Mesodermal cell (in vitro differentiated cells): ENCODE results near the gene LGALS9.

Experiments used
- H3K27ac ChIP-seq: 2 replicates; pipeline ENCODE4 v1.7.0; 2013; ENCODE audit warnings: mild to moderate bottlenecking, low read depth, low read length, moderate library complexity; ENCODE audit not compliant: severe bottlenecking
- H3K36me3 ChIP-seq: 2 replicates; pipeline ENCODE4 v1.7.1; 2013; ENCODE audit warnings: mild to moderate bottlenecking, low read length, moderate library complexity; ENCODE audit not compliant: control insufficient read depth, insufficient read depth
- H3K4me1 ChIP-seq: one replicate; pipeline ENCODE4 v1.7.1; 2013; ENCODE audit warnings: mild to moderate bottlenecking, low read length; ENCODE audit not compliant: insufficient read depth, control insufficient read depth, poor library complexity, severe bottlenecking
- H3K4me3 ChIP-seq: 2 replicates; pipeline ENCODE4 v1.7.0; 2013; ENCODE audit warnings: low read length, control low read depth, mild to moderate bottlenecking; ENCODE audit not compliant: insufficient read depth, poor library complexity, severe bottlenecking; ENCODE audit errors: extremely low read depth
- H3K9me3 ChIP-seq: 2 replicates; pipeline ENCODE4 v1.7.1; 2013; ENCODE audit warnings: mild to moderate bottlenecking, low read length, moderate library complexity; ENCODE audit not compliant: control insufficient read depth
- WGBS, 2 experiments: methylation state at CpG; one replicate each; pipeline ENCODE4 v1.1.5; 2013; ENCODE audit warnings: missing lambda C conversion rate in 2 of 2; ENCODE audit not compliant: insufficient coverage in 2 of 2; 5-methylcytosine and 5-hydroxymethylcytosine counted together

Gene LGALS9

DNA sequence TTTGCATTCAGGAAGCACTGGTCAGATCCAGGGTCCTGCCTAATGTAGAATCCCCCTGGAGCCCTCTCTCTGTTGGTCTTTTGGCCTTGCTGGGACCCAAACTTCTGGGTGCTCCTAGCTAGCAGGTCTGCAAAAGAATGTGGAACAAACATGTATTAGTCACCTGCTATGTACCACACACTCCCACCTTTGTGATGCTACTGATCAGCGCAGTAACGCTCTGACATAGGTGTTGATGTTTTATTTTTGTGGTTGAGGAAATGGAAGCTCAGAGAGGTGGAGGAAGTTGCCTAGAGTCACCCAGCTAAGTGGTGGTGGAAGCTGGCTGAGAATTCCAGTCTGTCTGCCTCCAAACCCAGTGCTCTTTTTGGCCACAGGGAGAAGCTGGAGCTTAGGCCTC, 35.8 kb upstream of the LGALS9 start:
- Histone ChIP-seq H3K4me3 (no peak overlapping the region), H3K9me3 (no peaks in the 10 kb centered on the region), H3K36me3 (peaks cover 81% of the 10 kb centered on the region), H3K4me1 (no peaks in the 10 kb centered on the region), H3K27ac (no peak overlapping the region)
- WGBS, 2 experiments, result no CpG with 5 or more reads among the region's 2 CpGs

DNA sequence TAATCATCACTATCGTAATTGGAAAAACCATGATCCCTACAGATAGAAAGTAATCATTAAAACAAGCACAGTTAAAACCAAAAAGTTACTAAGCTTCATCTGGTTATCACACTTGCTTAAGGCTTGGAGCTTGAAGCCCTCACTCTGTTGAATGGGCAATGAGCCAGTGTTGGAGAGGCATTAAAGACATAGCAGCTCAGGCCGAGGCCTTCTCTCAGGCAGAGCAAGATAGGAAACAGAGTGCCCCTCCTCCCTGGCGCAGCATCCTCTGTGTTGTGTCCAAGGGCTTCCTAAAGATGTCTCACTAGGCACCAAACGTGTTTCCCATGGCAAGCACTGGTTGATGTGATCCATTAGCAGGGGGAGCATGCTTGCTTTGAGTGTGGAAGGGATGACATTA, 34.9 kb upstream of the LGALS9 start:
- 92 to 93% methylated on average over 3 to 4 of the region's 4 CpGs for WGBS, 2 experiments
- Histone ChIP-seq H3K27ac (no peak overlapping the region), H3K4me3 (no peak overlapping the region), H3K4me1 (no peaks in the 10 kb centered on the region), H3K9me3 (no peaks in the 10 kb centered on the region), H3K36me3 (peaks cover 80% of the 10 kb centered on the region)

DNA sequence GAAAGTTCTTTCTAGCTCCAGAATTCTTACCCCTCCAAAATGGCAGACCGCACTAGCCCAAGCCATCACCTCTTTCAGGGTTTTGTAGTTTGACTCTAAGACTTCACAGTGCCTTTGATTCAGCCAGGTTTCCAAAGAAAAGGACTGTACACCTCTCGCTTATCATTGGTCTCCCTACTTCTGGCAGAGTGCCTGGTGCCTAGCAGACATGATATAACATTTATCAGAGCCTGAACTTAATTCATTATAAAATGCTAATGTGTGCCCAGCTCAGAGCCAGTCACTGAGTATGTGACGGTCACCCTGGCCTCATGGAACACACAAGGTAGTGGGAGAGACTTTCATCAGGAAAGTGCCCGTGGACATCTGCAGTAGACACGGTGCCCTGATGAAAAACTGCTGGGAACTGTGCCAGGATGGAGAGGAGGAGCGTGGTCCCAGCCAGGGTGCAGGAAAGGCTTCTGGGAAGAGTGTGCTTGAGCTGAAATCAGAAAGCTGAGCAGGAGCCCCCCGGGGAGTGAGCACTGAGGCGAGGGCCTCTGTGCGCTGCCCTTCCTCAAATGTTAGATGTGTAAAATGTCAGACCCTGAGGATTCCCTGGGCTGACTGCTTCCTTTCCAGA, 34.3 kb upstream of the LGALS9 start:
- Histone ChIP-seq H3K9me3 (no peaks in the 10 kb centered on the region), H3K27ac (no peak overlapping the region), H3K4me3 (no peak overlapping the region), H3K4me1 (no peaks in the 10 kb centered on the region), H3K36me3 (peaks cover 79% of the 10 kb centered on the region)
- 94 to 96% methylated on average over 8 to 9 of the region's 9 CpGs for WGBS, 2 experiments

DNA sequence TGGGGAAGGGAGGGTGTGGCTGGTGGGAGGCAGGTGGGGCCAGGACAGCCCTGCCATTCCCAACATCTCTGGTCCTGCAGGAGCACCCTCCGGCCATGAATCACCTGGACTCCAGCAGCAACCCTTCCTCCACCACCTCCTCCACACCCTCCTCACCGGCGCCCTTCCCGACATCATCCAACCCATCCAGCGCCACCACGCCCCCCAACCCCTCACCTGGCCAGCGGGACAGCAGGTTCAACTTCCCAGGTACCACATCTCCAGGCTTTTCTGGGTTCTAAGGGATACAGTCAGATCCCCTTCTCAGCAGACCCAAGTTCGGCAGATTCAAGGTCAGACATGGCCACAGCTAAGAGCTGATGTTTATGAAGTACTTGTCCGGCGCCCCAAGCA, 33.8 kb upstream of the LGALS9 start:
- 84 to 86% methylated on average over 7 to 9 of the region's 10 CpGs for WGBS, 2 experiments
- no peak overlapping the region for H3K27ac ChIP-seq
- peaks cover 79% of the 10 kb centered on the region for H3K36me3 ChIP-seq
- H3K4me1 ChIP-seq, result no peaks in the 10 kb centered on the region
- H3K4me3 ChIP-seq, result no peak overlapping the region
- H3K9me3 ChIP-seq, result no peaks in the 10 kb centered on the region

DNA sequence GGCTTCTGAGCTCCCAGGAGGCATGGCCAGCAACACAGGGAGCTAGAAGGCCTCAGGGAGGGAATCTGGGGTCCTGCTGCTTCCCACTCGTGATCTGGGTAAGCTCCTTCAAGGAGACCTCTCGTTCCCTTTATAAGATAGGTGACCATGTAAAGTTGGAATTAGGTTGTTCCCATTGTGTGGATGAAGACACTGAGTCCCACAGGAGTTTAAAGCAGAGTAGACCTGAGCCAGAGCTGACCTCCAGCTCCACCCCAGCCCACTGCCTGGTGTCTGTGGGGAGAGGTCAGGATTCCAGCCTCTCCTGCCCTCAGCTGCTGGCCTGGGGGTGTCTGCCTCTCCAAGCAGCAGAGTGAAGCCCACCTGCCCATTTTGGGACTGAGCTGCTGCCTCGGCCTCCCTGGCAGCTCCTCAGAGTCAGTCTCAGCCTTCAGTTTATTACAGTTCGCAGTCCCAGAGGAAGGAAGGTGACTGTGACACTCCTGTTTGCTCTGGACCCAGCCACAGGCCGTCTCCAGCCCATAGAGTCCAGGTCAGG, 33.1 kb upstream of the LGALS9 start:
- 80 to 87% methylated on average over 3 to 5 of the region's 5 CpGs for WGBS, 2 experiments
- Histone ChIP-seq H3K27ac (no peak overlapping the region), H3K4me3 (no peak overlapping the region), H3K36me3 (peaks cover 76% of the 10 kb centered on the region), H3K4me1 (no peaks in the 10 kb centered on the region), H3K9me3 (no peaks in the 10 kb centered on the region)

DNA sequence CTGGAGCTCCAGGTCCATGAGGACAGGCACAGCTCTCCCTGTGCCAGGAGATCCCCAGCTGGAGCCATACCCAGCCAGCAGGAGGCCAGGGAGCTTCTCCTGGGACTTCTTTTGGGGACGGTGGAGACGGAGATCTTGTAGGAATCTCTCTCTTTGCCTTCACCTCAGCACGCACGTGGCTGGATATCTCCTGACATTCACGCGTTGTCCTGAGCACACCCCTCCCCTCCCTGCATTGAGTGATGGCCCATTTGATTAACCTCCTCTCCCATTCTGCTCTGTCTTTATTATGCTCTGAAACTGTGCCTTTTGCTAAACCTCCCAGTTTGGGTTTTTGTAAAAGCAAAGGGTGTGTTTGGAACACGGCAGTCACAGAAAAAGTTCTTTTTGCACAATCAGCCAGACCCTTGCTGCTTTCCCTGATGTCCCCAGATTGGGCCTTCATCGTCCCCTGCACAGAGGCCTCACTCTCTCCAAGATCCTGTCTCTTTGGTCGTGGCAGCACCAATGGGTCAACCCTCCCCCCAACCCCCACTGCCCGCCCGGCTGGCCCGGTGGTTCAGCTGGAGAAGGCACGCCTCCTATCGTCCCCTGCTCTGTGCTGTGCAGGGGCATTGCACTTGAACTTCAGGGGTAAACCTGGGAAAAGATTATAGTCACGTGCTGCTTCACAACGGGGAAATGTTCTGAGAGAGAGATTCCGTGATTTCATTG, 32.5 kb upstream of the LGALS9 start:
- H3K4me1 ChIP-seq, result no peaks in the 10 kb centered on the region
- 82 to 87% methylated on average over 13 to 14 of the region's 17 CpGs for WGBS, 2 experiments
- H3K9me3 ChIP-seq, result no peaks in the 10 kb centered on the region
- H3K36me3 ChIP-seq, result peaks cover 72% of the 10 kb centered on the region
- no peak overlapping the region for H3K27ac ChIP-seq
- no peak overlapping the region for H3K4me3 ChIP-seq

DNA sequence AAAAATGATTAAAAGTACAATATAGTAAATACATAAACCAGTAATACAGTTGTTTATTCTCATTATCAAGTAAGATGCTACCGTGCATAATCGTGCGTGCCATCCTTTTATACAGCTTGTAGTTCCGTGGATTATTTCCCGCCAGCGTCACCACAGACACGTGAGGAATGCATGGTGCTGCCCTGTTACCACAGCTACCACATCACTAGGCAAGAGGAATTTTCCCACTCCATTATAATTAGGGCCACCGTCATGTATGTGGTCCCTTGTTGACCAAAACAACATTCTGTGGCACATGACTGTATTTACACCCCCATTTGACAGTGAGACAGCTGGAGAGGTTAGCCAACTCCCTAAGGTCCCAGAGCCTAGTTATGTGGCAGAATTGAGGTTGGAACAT, 30.5 kb upstream of the LGALS9 start:
- Histone ChIP-seq H3K4me1 (no peaks in the 10 kb centered on the region), H3K9me3 (no peaks in the 10 kb centered on the region), H3K4me3 (no peak overlapping the region), H3K36me3 (peaks cover 79% of the 10 kb centered on the region), H3K27ac (no peak overlapping the region)
- WGBS, 2 experiments, result 88 to 93% methylated on average over 8 of the region's 8 CpGs

DNA sequence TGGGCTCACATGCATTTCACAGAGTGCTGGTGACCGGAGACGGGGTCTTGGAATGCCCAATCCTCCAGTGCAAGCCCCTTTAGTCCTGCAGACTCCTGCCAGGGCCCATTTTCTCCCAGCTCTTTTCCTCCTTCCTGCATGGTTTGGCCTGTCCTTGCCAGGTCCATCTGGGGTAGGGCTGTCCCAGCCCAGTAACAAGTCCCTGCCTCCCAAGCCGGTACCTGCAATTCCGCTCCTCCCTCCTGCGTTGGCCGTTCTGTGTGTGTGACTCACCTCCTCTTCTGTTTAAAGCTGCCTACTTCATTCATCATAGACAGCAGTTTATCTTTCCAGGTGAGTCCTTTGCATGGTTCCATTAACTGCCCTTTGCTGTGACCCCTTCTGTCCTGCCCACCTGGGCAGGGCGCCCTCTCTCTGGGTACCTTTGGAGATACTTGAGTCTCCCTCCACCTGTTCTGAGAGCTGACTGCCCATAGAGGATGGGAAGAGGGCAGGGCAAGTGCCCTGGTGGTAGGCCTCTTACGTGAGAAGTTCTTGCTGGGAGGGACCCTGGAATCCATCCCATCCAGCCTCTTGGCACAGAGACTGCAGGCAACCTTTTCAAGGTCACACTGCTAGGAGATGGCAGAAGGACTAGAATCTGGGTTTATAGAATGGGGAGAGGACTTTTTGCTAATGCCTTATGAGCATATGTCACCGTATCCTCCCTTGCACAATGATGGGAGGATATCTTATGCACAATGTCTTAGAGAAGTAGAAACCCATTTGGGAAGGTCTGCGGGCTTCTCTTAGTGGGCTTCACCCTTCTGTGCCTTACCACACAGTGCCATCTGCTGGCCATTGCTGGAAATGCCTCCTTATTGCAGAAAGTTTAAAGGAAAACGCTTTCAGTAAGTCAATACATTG, 29.7 kb upstream of the LGALS9 start:
- Histone ChIP-seq H3K36me3 (peaks cover 80% of the 10 kb centered on the region), H3K27ac (no peak overlapping the region), H3K9me3 (no peaks in the 10 kb centered on the region), H3K4me3 (no peak overlapping the region), H3K4me1 (no peaks in the 10 kb centered on the region)
- WGBS, 2 experiments, result 73 to 83% methylated on average over 10 to 11 of the region's 11 CpGs

DNA sequence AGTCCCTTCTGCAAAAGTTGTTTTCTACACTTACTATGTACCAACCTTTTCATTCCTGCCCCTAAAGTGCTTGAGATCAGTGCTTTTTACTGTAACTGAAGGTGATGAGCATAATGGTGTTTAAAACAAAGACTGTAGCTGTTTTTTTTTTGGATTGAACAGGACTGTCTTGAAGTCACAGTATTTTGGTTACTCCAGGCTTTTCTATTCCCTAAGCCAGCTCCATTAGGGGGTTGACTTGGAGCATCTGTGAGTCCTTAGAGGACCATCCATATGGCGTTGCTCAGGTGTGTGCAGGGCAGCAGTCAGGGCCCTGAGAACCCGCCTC, 29.0 kb upstream of the LGALS9 start:
- Histone ChIP-seq H3K9me3 (no peaks in the 10 kb centered on the region), H3K4me3 (no peak overlapping the region), H3K27ac (no peak overlapping the region), H3K36me3 (peaks cover 78% of the 10 kb centered on the region), H3K4me1 (no peaks in the 10 kb centered on the region)
- 71 to 93% methylated on average over 2 of the region's 2 CpGs for WGBS, 2 experiments

DNA sequence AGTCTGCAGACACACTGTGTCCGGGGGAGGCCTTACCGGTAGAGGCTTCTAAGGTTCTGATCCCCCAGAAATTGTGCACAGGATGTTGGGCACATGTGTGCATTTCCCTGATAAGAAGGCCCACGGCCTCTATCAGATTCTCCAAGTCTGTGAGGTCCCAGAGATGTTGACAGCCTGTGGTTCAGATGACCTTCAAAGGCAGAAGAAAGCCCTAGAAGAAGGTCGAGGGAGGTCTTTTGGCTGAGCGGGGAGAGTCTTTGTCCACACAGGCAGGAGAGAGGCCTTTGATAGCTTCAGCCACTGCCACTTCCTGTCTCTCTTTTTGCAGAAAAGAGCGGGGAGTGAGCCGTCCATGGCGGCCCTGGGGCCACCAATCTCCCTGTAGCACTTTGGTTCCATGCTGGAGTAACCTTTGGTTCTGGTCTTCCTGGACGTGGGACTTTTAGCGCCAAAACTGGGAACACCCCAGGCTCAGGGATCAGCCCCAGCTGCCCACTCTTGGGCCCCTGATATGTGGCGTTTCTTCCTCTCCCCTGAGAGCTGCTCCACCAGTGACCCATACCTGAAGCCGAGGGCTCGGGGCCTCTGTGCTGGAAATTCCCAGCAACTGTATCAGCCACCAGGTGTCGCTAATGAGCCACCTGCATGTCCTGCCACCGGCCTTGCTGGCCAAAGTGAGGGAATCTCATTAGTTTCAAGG, 28.1 kb upstream of the LGALS9 start:
- no peak overlapping the region for H3K27ac ChIP-seq
- no peaks in the 10 kb centered on the region for H3K9me3 ChIP-seq
- WGBS, 2 experiments, result 58 to 83% methylated on average over 8 to 15 of the region's 15 CpGs
- no peak overlapping the region for H3K4me3 ChIP-seq
- H3K36me3 ChIP-seq, result peaks cover 78% of the 10 kb centered on the region
- no peaks in the 10 kb centered on the region for H3K4me1 ChIP-seq
